Chondrocyte (in vitro differentiated cells): ENCODE results near the gene PARP15. TPM values are rescaled to one million over a fixed set of nuclear protein-coding genes. Genes with fewer than 3 reads are reported as not detected.
"Not testable (repeated sequence)": the region's sequence is repeated elsewhere in the genome, so short reads cannot be mapped to it uniquely, and the experiment has no call there.

Source experiments
- DNase-seq: peaks from one replicate; pipeline ENCODE4 v3.0.0; 2021; ENCODE audit warnings: mixed read lengths, low spot score
- H3K27ac Mint-ChIP-seq: one replicate; pipeline ENCODE4 v1.8.0; 2021; ENCODE audit warnings: mild to moderate bottlenecking, moderate library complexity, mixed read lengths; ENCODE audit not compliant: unreplicated experiment
- H3K27me3 Mint-ChIP-seq: 2 replicates; pipeline ENCODE4 v1.8.0; 2021; ENCODE audit warnings: low read depth, mixed read lengths
- H3K36me3 Mint-ChIP-seq: 2 replicates; pipeline ENCODE4 v1.8.0; 2021; ENCODE audit warnings: low read depth, mixed read lengths
- H3K4me1 Mint-ChIP-seq: 2 replicates; pipeline ENCODE4 v1.8.0; 2021; ENCODE audit warnings: low read depth, mild to moderate bottlenecking, mixed read lengths
- H3K4me3 Mint-ChIP-seq: one replicate; pipeline ENCODE4 v1.8.0; 2021; ENCODE audit warnings: mild to moderate bottlenecking, moderate library complexity, mixed read lengths; ENCODE audit not compliant: unreplicated experiment
- H3K9me3 Mint-ChIP-seq: 2 replicates; pipeline ENCODE4 v1.8.0; 2021; ENCODE audit warnings: low read depth, mixed read lengths
- CTCF ChIP-seq: fragments of 200-600 bp; sonication (generic); IDR thresholded peaks from 2 replicates; pipeline ENCODE4 v1.5.0; 2021; ENCODE audit warnings: antibody characterized with exemption, mild to moderate bottlenecking, moderate library complexity
- total RNA-seq: library from RNA; stranded (reverse); gene quantifications from 3 replicates; pipeline ENCODE4 v1.2.1, GENCODE V29; 2021

PARP15 gene
- total RNA-seq, 1 donor from 2014 or later, result not detected

- H3K36me3 Mint-ChIP-seq, result no peaks in the 10 kb centered on the region
- no peak overlapping the region for H3K27ac Mint-ChIP-seq
- no peaks in the 10 kb centered on the region for H3K4me1 Mint-ChIP-seq
- TF ChIP-seq CTCF, result no peak
- no peak for DNase-seq
- H3K27me3 Mint-ChIP-seq, result peaks cover 14% of the 10 kb centered on the region
- no peak overlapping the region for H3K4me3 Mint-ChIP-seq
- no peaks in the 10 kb centered on the region for H3K9me3 Mint-ChIP-seq
Observed at GRCh38 chr3:122646146-122646988, 68.9 kb downstream of the PARP15 start.

- H3K9me3 Mint-ChIP-seq, result not testable (repeated sequence)
Observed at GRCh38 chr3:122651233-122651907, 73.9 kb downstream of the PARP15 start.

GRCh38 chr3:122651962-122652361 lies 74.5 kb downstream of the PARP15 start:
- H3K9me3 Mint-ChIP-seq, H3K36me3 Mint-ChIP-seq, H3K4me3 Mint-ChIP-seq, DNase-seq, H3K27ac Mint-ChIP-seq, H3K4me1 Mint-ChIP-seq: not testable (repeated sequence)
- peaks cover 39% of the 10 kb centered on the region for H3K27me3 Mint-ChIP-seq

More at GRCh38 chr3:122651233-122651907, 73.9 kb downstream of the PARP15 start:
- not testable (repeated sequence) for H3K4me1 Mint-ChIP-seq, H3K36me3 Mint-ChIP-seq, H3K27ac Mint-ChIP-seq, DNase-seq, H3K4me3 Mint-ChIP-seq
- H3K27me3 Mint-ChIP-seq, result peaks cover 41% of the 10 kb centered on the region

GRCh38 chr3:122658336-122658735 lies 80.9 kb downstream of the PARP15 start:
- H3K27me3 Mint-ChIP-seq, result peaks cover 38% of the 10 kb centered on the region
- DNase-seq, H3K36me3 Mint-ChIP-seq, H3K27ac Mint-ChIP-seq, H3K4me1 Mint-ChIP-seq, H3K4me3 Mint-ChIP-seq: not testable (repeated sequence)
- peaks cover 11% of the 10 kb centered on the region for H3K9me3 Mint-ChIP-seq

GRCh38 chr3:122660297-122660974 lies 83.0 kb downstream of the PARP15 start:
- Mint-ChIP-seq H3K27me3 (peaks cover 29% of the 10 kb centered on the region), H3K4me3 (no peak overlapping the region), H3K36me3 (no peaks in the 10 kb centered on the region), H3K27ac (no peak overlapping the region), H3K9me3 (peaks cover 11% of the 10 kb centered on the region), H3K4me1 (no peaks in the 10 kb centered on the region)
- TF ChIP-seq CTCF, result no peak
- DNase-seq, result no peak

- H3K9me3 Mint-ChIP-seq, result peaks cover 11% of the 10 kb centered on the region
- H3K27ac Mint-ChIP-seq, result no peak overlapping the region
- no peaks in the 10 kb centered on the region for H3K36me3 Mint-ChIP-seq
- no peak for TF ChIP-seq CTCF
- H3K4me1 Mint-ChIP-seq, result no peaks in the 10 kb centered on the region
- no peak for DNase-seq
- H3K27me3 Mint-ChIP-seq, result peaks cover 21% of the 10 kb centered on the region
- H3K4me3 Mint-ChIP-seq, result no peak overlapping the region
Observed at GRCh38 chr3:122661633-122662032, 84.2 kb downstream of the PARP15 start.
